ENCODE measurements around the gene FGF18. TPM values are rescaled to one million over a fixed set of nuclear protein-coding genes. Genes with fewer than 3 reads are reported as not detected.
A peak's percentile ranks its signal among the peaks of the same experiment; 100 is the strongest.

FGF18 gene
- total RNA-seq, 4 donors from 2014 or later: 0.20 TPM; not detected in 3

DNA sequence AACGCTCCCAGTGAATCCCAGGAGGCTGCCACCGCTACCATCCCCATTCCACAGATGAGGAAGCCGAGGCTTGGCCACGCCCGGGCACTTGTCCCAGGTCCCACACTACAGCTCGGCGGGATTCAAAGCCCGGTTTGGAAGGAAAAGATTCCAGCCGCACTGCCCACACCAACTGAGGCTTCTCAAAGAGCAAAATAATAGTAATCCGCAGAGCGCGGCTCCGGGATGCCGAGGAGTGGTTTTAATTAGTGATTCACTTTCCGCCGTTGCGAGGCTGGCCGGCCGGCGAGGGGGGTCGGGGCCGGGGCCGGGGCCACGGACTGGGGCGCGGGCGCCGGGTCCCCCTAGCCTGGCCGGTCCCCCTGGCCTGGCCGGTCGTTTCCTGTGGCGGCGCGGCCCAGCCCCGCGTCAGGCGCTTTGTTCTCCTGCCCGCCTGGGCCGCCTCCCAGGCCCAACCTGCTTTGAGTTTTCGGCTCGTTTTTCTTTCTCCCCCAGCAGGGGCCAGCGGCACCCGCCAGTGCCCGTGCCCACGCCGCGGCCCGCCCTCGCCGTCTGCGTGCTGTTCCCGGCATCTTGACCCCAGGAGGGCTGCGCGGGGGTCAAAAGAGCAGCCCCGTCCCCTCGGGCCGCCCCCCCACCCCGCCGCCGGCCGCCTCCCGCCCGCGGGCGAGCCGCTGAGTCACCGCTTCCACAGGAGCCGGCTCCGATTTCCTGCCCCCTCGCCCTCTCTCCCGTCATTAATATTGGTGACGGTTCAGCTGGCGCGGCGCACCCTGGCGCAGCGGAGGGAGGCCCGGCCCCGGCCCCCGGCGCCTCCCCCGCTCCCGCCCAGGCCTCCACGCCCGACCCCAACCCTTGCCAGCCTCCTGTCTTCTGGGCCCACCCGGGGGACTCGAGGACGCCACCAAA lies 31.2 kb downstream of the FGF18 start:
- Histone ChIP-seq H3K4me3 (peak overlapping the region; percentile 48 to 69 (median 59)), H3K27me3 (no peaks in the 10 kb centered on the region), H3K4me1 (no peaks in the 10 kb centered on the region), H3K27ac (peak overlapping the region; percentile 64 to 81 (median 72)), H3K9me3 (no peaks in the 10 kb centered on the region), H3K36me3 (no peaks in the 10 kb centered on the region)
- DNase-seq: peak; percentile 36 to 45
- intact Hi-C loops (cut with DNase I; ENCODE audit: low total_unique reads) (loop anchor here (2.0 kb wide), 1 partner anchor 64 kb away; the partner anchor contains the start of gene NPM1), in situ Hi-C loops (cut with MboI; ENCODE audit: low sequenced_read_pairs in 4 of 4) (no loop called here)
- ATAC-seq: peak; percentile 86 to 87
- no peak for TF ChIP-seq POLR2A (IDR thresholded peaks at IDR 0.05)
- TF ChIP-seq, protein P1, sequence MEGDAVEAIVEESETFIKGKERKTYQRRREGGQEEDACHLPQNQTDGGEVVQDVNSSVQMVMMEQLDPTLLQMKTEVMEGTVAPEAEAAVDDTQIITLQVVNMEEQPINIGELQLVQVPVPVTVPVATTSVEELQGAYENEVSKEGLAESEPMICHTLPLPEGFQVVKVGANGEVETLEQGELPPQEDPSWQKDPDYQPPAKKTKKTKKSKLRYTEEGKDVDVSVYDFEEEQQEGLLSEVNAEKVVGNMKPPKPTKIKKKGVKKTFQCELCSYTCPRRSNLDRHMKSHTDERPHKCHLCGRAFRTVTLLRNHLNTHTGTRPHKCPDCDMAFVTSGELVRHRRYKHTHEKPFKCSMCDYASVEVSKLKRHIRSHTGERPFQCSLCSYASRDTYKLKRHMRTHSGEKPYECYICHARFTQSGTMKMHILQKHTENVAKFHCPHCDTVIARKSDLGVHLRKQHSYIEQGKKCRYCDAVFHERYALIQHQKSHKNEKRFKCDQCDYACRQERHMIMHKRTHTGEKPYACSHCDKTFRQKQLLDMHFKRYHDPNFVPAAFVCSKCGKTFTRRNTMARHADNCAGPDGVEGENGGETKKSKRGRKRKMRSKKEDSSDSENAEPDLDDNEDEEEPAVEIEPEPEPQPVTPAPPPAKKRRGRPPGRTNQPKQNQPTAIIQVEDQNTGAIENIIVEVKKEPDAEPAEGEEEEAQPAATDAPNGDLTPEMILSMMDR (IDR thresholded peaks at IDR 0.05 in 4 of 5, conservative IDR thresholded peaks at IDR 0.05 in 1 of 5): no peak

- Histone ChIP-seq H3K36me3 (no peaks in the 10 kb centered on the region), H3K27ac (peak overlapping the region; percentile 64 to 81 (median 72)), H3K9me3 (no peaks in the 10 kb centered on the region), H3K27me3 (no peaks in the 10 kb centered on the region), H3K4me3 (peak overlapping the region; percentile 48 to 69 (median 59)), H3K4me1 (no peaks in the 10 kb centered on the region)
- ATAC-seq (peak; percentile 9 to 22), DNase-seq (no peak)
- TF ChIP-seq, protein P1 (IDR thresholded peaks at IDR 0.05 in 4 of 5, conservative IDR thresholded peaks at IDR 0.05 in 1 of 5): no peak
- no peak for TF ChIP-seq POLR2A (IDR thresholded peaks at IDR 0.05)
- intact Hi-C loops (cut with DNase I; ENCODE audit: low total_unique reads): loop anchor here (2.0 kb wide), 1 partner anchor 65 kb away; the partner anchor contains the start of gene NPM1
- in situ Hi-C loops (cut with MboI; ENCODE audit: low sequenced_read_pairs in 4 of 4): no loop called here
Observed at GRCh38 chr5:171451421-171451820, 32.0 kb downstream of the FGF18 start.

- in situ Hi-C loops (cut with MboI; ENCODE audit: low sequenced_read_pairs in 4 of 4): no loop called here
- ATAC-seq: no peak
- Histone ChIP-seq H3K36me3 (no peaks in the 10 kb centered on the region), H3K27ac (no peak overlapping the region), H3K4me1 (no peaks in the 10 kb centered on the region), H3K27me3 (no peaks in the 10 kb centered on the region), H3K9me3 (no peaks in the 10 kb centered on the region), H3K4me3 (no peak overlapping the region)
- no peak for DNase-seq
- no peak for TF ChIP-seq POLR2A (IDR thresholded peaks at IDR 0.05)
- TF ChIP-seq, protein P1 (IDR thresholded peaks at IDR 0.05 in 4 of 5, conservative IDR thresholded peaks at IDR 0.05 in 1 of 5): no peak
- intact Hi-C loops (cut with DNase I; ENCODE audit: low total_unique reads): no loop called here
Observed at GRCh38 chr5:171453056-171453725, 33.7 kb downstream of the FGF18 start.

- H3K27me3 ChIP-seq: no peaks in the 10 kb centered on the region
- no peaks in the 10 kb centered on the region for H3K9me3 ChIP-seq
- H3K4me1 ChIP-seq: no peaks in the 10 kb centered on the region
- H3K27ac ChIP-seq: no peak overlapping the region
- DNase-seq: no peak
- H3K36me3 ChIP-seq: no peaks in the 10 kb centered on the region
- in situ Hi-C loops (cut with MboI; ENCODE audit: low sequenced_read_pairs in 4 of 4): no loop called here
- intact Hi-C loops (cut with DNase I; ENCODE audit: low total_unique reads): no loop called here
- H3K4me3 ChIP-seq: no peak overlapping the region
- no peak for ATAC-seq
- no peak for TF ChIP-seq POLR2A (IDR thresholded peaks at IDR 0.05)
- TF ChIP-seq, protein P1 (IDR thresholded peaks at IDR 0.05 in 4 of 5, conservative IDR thresholded peaks at IDR 0.05 in 1 of 5): no peak
Observed at GRCh38 chr5:171453988-171454387, 34.5 kb downstream of the FGF18 start.

Data from gastrocnemius medialis (tissue), 4 donors.